HepG2 (cell line): ENCODE measurements around the gene THRA. TPM values are rescaled to one million over a fixed set of nuclear protein-coding genes. Genes with fewer than 3 reads are reported as not detected.

Experiments
- ATF5 ChIP-seq: sonication (generic); formaldehyde crosslinking; IDR thresholded peaks from 2 replicates; pipeline ENCODE4 v1.4.0; 2020; ENCODE audit warnings: mild to moderate bottlenecking, low read depth, missing genetic modification reagents
- BATF2 ChIP-seq: sonication (generic); formaldehyde crosslinking; IDR thresholded peaks from 2 replicates; pipeline ENCODE4 v1.8.0; 2022; ENCODE audit warnings: mild to moderate bottlenecking, missing genetic modification reagents, moderate library complexity
- ISL2 ChIP-seq: sonication (generic); formaldehyde crosslinking; IDR thresholded peaks from 2 replicates; pipeline ENCODE4 v1.5.0; 2020; ENCODE audit warnings: missing genetic modification reagents
- MLX ChIP-seq: IDR thresholded peaks from 2 replicates; pipeline ENCODE4 v1.6.1; 2016
- ZNF770 ChIP-seq: sonication (generic); formaldehyde crosslinking; IDR thresholded peaks from 2 replicates; pipeline ENCODE4 v1.5.0; 2020; ENCODE audit warnings: mild to moderate bottlenecking, missing genetic modification reagents
- polyA plus RNA-seq, 8 experiments: library from polyadenylated mRNA; depleted of rRNA in 3 of 8; stranded (reverse) in 7 of 8; unstranded in 1 of 8; fragments of >200 nt; fragmentation: Illumina TruSeq in 4 of 8; extraction: Trizol in 4 of 8; gene quantifications; 2 replicates each; pipeline versions ENCODE4 v1.2.1 to v1.2.3, GENCODE V29; 2011 to 2016; ENCODE audit warnings: low read depth in 4 of 8, missing spikeins in 1 of 8, mixed read lengths in 1 of 8; ENCODE audit not compliant: insufficient read depth in 1 of 8
- total RNA-seq, 5 experiments: library from RNA; depleted of rRNA; stranded (reverse); fragments of >200 nt; fragmentation: Illumina TruSeq; extraction: Trizol; gene quantifications; 2 replicates each; pipeline ENCODE4 v1.2.3, GENCODE V29; 2016; ENCODE audit warnings: low read depth in 1 of 5

Gene THRA
- total and polyA plus RNA-seq, 2 of the 13 experiments (the other 11 are each of a cell fraction or from before 2014, with no cell fraction given), result 8.0 to 9.9 TPM

- TF ChIP-seq ATF5 (CRISPR knock-in tag), result peak; percentile 99
- peak; percentile 97 for TF ChIP-seq BATF2 (CRISPR knock-in tag)
- peak; percentile 98 for TF ChIP-seq MLX (CRISPR knock-in tag)
- TF ChIP-seq ISL2 (CRISPR knock-in tag), result peak; percentile 86
- TF ChIP-seq ZNF770 (CRISPR knock-in tag), result peak; percentile 66
- TF ChIP-seq, all 625 proteins: peak for 483
Measured at GRCh38 chr17:40100669-40101366, 38.1 kb downstream of the THRA start (continued).
